HL-60/S4 treated with phorbol 12-myristate 13-acetate at 8.2 ng/mL for 4 days and 3 days (cell line): ENCODE results near the gene CD109.
"Not testable (repeated sequence)": the region's sequence is repeated elsewhere in the genome, so short reads cannot be mapped to it uniquely, and the experiment has no call there.

ENCODE experiments used
- in situ Hi-C: fragments of 300-500 bp; cut with MboI; formaldehyde crosslinking; loops from 2 replicates; pipeline ENCODE4 v1.15.0; 2022; ENCODE audit warnings: low sequenced_read_pairs

Gene CD109

DNA sequence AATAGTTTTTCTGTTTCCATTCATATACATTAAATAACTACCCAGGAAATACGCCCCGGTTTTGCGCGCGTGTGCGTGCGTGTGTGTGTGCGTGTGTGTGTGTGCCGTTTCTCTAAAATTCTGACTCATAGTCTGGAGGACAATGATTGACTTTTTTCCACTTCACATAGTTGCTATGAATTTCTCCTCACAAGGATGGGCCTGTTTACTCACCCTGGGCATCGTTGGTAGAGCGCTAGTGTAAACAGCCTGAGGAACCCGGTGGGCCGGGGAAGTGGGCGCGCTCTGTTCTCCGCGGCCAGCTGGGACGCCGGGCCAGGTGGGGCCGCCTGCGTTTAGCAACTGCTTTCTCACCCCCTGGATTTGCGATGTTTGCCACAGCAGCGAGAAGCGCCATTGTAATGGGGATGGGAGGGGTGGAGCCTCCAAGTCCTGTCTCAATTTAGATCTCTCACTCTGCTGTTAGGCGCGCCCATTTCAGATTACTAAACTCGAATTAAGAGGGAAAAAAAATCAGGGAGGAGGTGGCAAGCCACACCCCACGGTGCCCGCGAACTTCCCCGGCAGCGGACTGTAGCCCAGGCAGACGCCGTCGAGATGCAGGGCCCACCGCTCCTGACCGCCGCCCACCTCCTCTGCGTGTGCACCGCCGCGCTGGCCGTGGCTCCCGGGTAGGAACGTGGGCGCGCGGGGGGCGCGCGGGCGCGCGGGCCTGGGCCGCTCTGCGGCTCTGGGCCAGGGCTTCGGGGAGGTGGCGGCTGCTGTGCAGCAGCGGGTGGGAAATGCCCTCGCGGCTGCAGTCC lies at the start of gene CD109:
CD109 (plus strand) TSS at position 585 of the 803 bp plus-strand sequence; CDS start at position 598, 13 bp downstream.
- in situ Hi-C loops: no loop called here

DNA sequence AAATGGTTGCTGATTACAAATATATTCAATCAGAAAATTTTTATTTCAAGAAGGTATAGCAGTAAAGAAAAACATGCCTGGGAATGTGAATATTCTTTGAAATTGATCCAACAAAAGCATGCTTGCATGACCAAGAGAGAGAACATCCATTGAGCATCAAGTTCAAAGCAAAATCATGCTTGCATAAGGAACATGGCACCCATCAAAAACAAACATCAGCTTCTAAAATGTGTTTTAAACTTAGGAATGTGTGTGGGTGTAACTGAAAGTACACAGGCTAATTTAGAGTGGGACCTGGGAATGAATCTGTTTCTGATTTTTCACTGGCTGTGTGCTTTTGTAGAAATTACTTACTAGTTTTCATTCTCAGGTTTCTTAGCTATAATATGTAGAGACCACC lies 47.8 kb upstream of the CD109 start:
- in situ Hi-C loops: no loop called here

DNA sequence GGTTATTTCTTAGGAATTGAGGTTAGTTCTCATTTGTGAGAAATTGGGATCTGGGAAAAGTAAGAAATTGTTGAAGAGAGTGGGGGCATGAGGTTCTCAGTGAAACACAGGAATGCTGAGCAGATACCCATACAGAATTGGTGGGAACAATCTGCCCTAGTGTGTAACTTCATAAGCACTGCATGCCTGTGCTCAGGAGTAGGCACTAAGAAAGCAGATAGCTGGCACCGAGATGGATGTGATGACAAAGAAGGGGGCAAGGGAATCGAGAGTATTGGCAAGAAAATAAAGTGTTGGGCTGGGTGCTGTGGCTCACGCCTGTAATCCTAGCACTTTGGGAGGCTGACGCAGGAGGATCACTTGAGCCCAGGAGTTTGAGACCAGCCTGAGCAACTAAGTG lies 46.2 kb upstream of the CD109 start:
- in situ Hi-C loops: no loop called here

DNA sequence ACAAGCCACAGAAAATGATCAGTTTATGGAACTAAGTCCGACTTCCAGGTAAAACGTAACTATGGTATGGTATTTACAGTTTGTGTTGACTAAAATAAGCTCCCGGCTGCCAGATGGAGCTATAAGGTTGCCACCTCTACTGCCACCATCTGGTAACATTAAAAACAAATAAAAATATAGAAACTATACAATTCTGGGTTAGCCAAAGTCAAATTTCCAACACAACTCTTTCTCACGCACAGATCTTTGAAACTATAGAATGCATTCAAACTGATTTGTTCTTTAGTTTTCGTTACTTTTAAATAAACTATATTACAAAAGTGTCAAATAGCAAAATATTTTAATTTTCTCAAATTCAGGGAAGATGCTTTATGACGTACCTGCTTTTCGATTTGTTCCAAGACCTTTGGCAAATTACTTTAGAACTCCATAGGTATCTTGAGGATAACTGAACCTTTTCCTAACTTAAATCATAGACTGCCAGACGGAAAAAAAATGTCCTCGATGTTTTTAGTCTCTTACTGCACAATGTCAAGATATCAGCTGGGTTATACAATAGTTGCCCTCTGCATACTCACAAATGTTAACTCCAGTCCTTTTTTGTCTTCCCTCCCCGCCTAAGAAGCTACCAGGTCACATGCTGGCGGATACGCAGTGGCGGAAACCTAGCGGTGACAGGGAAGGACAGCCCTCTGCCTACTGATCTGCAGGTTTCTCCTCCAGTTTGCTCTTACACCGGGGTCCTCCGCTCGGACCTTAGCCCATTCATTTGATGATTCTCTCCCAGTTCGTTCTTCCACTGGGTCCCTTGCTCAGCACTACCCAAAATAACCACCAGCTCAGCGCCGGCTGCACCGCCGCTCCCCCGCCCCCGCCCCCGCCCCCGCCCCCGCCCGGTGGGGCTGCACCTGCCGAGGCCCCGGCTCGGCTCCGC lies 43.1 kb upstream of the CD109 start:
- in situ Hi-C loops: no loop called here

DNA sequence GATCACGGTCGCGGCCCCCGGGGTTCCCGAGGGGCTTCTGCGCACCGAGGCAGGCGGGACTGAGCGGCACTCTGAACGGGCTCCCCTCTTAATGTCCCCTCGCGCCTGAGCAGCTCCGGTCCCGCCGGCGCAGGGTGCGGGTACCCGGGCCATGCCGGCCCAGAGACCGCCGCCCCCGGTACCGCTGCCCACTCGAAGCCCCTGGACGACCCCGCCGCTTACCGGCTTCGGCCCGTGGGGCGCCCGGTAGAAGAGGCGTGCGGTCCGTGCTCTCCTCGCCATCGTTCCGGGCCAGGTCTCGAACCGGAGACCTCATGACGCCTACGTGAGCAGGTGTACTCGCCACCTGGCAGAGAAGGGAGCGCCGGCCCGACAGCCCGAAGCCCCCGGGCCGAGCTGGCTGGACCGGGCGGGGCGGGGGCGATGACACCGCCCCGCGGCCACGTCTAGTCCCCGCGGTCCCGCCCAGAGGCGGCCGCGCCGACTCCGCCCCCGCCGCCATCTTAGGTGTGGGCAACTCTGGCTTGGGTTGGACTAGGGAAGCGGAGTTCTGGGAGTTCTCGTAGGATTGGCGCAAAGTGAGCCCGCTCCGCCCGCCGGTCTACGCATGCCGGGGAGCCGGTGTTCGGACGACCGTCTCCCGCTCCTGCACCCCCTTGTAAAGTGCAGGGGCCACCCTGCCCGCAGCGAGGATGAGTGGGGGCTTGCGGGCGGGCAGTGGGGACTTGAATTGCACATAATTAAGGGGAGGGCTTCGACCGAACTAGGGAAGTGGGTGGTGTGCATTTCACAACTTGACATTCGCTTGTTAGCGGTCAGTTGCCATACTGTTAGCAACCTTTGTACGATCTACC lies 42.2 kb upstream of the CD109 start, which contains the start of gene SLC17A5:
SLC17A5 (minus strand) TSS at position 422 of the 854 bp plus-strand sequence; CDS start at position 316, 106 bp downstream.
- in situ Hi-C loops: no loop called here

DNA sequence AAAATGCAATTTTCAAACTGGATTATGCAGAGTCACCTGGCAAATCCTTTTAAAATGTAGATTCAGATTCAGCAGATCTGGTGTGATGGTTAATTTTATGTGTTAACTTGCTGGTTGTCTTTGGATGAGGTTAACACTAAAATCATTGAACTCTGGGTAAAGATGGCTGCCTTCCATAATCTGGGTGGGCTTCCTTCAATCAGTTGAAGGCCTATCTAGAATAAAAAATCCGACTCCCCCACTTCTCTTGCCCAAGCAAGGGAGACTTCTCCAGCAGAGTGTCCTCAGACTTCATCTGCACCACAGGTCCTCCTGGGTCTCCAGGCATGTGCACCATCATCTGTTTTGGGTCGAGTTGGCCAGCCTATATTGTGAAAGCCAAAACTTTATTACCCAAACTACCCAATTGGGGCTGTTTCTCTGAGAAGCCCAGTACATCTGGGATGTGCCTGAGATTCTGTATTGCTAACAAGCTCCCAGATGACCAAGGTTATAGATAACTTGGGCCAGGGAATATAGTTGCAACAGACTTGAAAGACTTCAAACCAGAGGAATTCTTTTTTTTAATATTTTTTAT lies 40.6 kb upstream of the CD109 start:
- in situ Hi-C loops: no loop called here

DNA sequence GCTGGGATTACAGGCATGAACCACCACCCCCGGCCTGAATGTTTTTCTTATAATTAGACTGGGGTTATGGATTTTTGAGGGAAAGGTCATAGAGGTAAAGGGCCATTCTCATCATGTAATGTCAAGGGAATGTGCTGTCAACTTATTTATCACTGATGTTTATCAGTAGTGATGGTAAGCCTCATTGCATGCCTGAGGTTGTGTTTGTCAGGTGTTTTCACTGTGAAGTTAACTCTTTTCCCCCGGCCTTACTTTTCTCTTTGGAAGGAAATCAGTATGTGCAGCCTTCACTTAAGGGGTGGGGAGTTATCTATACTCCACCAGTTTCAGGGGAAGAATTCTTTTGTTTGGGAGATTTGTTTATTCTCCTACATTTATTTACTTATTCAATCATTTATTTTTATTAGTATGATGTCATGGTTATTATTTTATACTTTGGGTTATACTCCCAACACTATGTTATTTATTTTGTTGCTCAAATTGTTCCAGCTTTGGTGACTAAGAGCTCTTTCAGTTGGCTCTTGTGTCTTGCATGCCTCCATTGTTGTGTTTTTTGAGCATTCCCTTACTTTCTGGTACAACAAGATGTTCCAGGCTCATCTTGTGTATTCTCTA lies 39.4 kb upstream of the CD109 start:
- in situ Hi-C loops: no loop called here

DNA sequence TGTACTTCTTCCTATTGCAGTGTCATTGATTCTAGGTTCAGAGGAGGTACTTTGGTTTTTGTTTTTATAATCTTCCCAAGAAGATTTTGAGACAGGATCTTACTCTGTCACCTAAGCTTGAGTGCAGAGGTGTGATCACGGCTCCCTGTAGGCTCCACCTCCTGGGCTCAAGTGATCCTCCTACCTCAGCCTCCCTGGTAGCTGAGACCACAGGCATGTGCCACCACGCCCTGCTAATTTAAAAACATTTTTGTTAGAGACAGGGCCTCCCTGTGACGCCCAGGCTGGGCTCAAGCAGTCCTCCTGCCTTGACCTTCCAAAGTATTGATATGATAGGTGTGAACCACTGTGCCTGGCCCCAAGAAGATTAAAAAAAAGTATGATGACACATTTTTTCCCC lies 38.8 kb upstream of the CD109 start:
- in situ Hi-C loops: no loop called here

DNA sequence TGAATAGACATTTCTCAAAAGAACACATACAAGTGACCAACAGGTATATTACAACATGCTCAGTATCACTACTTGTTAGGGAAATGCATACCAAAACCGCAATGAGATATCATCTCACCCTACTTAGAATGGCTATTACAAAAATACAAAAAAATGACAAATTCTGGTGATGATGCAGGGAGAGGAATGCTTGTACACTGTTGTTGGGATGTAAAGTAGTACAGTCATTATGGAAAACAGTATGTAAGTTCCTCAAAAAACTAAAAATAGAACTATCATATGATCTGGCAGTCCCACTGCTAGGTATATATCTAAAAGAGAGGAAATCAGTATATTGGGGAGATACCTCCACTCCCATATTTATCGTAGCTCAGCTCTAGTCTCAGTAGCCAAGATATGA lies 31.3 kb upstream of the CD109 start:
- in situ Hi-C loops: no loop called here

DNA sequence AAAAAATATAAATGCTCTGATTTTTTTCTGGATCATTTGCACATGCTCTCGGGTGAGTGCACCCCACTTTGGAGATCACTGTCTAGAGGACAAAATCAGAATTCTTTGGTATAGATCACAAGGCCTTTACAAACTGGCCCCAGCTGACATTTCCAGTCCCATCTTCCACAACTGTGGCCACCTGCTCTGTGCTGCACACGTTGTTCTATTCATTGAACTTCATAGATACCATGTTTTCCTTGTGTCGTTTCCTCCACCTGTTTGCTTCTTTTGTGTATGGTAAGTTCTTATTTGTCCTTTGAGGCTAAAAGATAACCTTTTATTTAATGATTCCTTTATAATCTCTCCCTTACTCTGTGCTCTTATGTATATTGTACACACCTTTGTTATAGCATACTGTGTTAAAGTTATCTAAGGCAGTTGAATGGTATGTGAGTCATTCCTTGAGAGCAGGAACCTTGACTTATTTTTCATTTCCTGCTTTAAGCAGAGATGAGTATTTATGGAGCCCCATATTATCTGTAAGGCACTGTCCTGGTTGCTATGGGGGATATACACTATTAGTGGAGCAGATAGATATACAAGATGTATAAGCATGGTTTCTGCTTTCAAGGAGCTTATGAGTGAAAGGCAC lies 30.2 kb upstream of the CD109 start:
- in situ Hi-C loops: no loop called here

DNA sequence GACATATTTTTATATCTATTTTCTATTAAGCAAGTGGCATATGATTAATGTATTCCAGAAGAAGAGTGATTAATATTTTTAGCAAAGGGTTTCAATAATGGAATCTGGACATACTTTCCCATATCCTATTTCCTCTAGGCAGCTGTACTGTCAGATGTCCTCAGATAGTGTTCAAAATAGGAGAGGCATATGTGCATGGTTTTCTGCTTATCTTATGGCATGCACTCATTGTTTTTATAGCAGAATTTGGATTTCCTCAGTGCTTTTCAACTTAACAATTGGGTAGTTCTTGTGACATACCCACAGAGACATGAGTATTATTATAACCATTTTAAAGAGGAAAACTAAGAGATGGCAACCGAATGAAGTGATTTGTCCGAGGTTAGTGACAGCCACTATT lies 29.6 kb upstream of the CD109 start:
- in situ Hi-C loops: no loop called here

DNA sequence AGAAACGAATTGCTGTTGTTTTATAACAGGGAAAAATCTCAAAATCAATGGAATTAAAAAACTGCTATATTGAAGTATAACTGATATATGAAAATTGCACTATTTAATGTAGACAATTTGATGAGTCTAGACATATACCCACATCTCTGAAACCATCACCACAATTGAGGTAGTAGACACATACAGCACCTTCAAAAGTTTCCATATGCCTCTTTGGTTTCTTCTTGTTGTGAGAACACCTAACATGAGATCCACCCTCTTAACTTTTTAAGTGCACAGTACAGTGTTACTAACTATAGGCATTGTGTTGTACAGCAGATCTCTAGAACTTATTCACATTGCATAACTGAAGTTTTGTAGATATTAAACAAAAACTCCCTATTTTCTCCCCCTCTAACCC lies 28.2 kb upstream of the CD109 start:
- in situ Hi-C loops: no loop called here

DNA sequence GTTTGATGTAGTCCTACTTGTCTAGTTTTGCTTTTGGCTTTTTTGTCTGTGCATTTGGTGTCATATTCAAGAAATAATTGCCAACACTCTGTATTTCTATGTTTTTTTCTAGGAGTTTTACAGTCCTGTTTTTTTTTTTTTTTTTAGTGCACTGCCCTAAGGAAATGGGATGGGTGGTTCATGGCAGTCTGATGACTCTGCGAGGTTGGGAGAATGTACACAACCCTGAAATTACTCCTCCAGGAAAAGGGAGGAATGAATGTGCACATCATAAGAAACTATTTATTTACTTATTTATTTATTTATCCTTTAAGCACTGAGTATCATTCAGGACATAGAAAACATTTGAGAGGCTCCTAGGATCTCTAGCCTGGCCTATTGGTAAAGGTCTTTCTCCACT lies 27.0 kb upstream of the CD109 start:
- in situ Hi-C loops: no loop called here

DNA sequence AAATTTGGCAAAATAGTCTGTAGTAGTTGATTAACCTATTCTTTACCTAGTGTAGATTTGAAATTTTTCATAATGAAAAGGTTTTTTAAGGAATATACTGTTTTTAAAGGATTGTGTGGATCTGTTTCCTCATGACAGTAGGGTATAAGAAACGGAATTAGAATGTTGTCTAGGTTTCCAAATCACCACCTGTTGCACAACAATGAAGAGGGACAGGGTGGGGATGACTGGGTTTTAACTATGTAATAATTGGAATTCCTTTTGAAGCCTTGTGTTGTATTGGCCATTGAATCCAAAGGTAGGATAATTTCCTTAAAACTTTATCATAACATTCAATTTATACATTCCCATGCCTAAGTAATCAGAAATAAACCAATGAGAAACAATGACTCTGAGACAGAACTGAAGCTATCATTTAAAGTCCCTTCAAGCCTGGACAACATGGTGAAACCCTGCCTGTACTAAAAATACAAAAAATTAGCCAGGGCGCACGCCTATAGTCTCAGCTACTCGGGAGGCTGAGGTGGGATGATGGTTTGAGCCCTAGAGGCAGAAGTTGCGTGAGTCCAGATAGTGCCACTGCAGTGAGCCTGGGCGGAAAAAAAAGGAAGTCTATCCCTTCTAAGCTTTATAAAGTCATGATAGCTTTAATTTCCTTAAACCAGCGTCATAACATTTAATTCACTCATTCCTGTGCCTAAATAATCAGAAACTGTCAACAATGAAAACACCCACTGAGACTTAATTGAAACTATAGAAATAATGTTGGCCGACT lies 23.9 kb upstream of the CD109 start:
- in situ Hi-C loops: no loop called here

DNA sequence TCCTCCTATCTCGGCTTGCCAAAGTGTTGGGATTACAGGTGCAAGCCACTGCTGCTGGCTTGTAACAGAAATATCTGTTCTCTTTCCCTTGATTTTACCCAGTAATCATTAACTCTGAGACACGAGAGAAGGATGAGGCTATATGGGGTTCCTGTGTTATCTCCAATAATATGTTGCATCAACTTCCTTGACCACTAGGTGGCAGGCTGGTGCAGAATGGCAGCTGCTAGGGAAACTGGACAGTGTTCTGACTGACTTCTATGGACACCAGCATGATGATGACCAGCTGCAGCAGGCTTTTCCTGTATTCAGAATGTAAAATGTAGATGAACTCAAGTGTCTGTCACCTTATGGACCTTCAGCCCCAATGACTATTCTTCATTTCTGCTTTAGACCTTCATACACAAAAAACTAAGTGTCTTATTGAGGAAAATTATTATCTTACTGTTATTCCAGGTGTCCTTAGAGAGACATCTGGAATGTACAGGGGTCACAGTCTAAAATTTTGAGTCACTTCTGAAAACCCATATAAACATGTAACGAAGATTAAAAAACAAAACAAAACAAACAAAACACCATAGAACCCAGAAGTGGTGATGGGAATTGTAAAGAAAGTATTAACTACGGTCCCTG lies 20.4 kb upstream of the CD109 start:
- in situ Hi-C loops: no loop called here

DNA sequence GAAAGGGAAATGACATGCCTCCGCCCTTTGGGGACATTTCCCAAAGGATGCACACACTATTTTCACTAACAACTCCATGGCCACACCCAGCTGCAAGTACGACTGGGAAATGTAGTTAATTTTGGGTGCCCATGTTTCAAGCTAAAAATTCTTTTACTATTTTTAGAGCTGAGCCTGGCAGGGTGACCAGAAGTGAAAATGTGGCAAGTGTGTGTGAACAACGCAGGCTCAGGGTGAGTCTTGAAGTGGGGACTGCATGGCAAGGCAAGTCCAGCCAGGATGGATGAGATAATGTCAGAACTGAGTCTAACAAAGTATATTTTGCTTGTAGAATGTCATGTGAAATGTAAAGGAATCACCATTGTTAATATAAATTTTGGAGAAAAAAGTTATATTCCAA lies 17.0 kb upstream of the CD109 start:
- in situ Hi-C loops: no loop called here

DNA sequence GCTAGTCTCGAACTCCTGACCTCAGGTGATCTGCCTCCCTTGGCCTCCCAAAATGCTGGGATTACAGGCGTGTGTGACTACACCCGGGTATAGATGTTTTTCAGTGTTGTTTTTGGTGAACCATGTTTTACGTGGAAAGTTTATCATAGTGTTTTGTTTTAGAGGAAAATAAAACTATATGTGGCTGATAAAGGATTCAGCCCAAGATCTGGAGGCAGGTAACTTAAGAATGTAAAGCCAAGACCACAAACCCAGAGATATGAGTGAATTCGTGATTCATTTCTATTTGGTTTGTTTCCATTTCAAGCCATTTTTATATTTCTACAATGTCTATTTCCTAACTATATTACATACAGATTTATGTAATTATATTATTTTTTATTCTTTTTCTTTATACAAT lies 16.2 kb upstream of the CD109 start:
- in situ Hi-C loops: not testable (repeated sequence)

DNA sequence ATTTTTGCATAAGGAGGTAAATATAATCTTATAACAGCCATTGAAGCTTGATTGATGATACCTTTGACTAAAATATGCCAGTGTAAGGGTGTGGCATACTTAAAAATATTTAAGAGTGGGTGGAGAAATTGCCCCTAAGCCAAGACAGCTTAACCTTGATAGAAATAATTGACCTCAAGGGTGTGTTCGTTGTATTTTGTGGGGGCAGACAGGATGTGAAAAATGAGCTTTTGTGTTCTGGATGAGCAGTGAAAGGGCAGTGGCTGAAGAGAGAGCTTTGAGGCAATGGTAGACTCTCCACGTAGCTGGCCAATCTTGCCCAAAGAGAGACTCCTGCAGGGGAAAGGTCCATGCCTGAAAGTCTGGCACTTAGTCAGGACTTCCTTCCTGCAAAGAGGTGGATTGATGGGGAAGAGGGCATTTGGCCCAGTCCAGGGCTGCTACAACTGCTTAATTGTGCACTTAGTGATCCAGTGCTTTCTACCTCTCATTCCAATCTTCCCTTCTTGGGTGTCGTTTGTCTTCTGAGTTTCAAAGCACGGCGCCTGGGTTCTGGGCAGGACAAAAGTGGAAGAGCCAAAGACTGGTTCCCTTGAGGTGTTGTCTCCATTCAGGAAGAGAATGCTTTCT lies 15.6 kb upstream of the CD109 start:
- in situ Hi-C loops: no loop called here
